Measurements from ENCODE around the gene ABCA2.

Gene ABCA2

DNA sequence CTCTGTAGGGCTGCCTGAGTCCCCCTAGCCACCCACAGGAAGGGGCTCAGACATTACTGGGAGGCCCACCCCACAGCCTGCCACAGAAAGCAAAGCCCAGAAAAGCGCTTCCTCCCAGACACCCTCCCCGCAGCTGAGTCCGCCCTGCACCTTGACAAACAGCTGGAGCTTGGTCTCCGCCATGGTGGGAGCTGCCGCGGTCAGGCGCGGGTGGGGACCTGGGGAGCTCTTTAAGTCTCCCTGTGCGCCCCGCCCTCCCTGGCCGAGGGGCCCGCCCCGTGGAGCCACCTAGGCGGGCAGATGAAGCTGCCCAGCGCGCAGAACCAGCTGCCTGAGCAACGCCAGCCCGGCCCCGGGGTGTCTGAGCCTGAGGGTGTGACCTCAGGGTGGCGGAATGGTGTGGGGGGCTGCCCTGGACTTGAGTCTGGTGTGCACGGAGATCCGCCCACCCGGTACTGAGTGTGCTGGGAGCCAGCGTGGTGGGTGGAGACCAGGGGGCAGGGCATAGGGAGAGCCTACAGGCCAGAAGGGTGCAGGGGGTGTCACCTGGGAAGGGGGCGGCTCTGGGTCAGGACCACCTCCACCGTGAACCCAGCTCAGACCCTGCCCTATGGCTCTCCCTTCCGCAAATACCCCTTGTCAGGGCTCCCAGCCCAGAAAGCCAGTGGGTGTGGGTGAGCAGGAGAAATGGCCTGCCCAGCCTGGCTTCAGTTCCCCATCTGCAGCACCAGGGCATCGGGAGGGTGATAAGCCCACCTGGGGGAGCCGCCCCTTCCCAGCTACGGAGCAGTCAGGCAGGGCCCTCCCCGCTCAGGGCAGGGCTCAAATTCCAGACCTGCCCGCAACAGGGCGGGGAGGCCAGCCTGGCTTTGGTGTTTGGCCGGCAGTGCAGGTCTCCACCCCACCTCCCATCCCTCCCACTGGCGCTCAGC is 31.4 kb downstream of the ABCA2 start, which contains the start of gene CLIC3:
Gene CLIC3 (minus strand): TSS at position 208 of the 932 bp plus-strand sequence. CDS start 25 bp downstream, at position 183.
- no peak for DNase-seq (ENCODE audit: low spot score)

DNA sequence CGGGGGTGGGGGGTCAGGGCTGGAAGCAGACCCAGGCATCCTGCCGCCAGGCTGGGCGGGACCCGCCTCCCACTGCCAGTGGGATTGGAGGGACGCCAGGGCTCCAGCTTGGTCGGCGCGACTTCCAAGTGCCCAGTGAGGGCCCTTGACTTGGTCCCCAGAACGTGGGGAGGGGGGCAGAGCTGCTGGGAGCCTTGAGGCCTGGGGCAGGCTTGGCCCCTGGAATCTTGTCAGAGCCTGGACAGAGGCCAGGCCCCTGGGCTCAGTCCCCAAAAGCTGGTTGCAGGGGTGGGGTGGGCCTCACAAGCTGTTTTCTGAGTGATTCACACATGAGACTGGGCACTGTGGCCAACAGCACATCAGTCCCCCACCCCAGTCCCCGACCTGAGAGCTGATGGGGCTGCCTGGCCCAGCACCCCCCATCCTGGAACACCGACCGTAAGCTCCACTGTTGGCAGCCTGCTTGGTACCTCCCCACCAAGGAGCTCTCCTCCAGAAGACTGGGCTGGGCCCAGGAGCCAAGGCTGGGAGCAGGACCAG is 32.2 kb downstream of the ABCA2 start:
- no peak for DNase-seq (ENCODE audit: low spot score)

DNA sequence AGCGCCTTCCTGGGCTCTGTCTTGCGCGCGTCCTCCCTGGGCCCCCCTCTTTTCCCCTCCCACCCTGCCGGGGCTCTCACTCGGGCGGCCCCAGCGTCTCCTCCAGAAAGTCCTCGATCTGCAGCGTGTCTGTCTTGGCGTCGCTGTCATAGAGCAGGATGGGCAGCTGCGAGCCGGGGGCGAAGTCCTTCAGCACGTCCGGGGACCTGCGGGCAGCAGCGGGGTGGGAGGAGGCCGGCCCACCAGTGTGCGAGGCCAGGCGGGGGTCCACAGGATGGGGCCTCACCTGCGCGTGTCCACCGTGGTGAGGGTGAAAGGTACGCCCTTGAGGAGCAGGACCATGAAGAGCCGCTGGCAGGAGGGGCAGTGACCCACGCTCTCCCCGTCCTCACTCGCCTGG is 32.7 kb downstream of the ABCA2 start:
- DNase-seq (ENCODE audit: low spot score), result no peak

DNA sequence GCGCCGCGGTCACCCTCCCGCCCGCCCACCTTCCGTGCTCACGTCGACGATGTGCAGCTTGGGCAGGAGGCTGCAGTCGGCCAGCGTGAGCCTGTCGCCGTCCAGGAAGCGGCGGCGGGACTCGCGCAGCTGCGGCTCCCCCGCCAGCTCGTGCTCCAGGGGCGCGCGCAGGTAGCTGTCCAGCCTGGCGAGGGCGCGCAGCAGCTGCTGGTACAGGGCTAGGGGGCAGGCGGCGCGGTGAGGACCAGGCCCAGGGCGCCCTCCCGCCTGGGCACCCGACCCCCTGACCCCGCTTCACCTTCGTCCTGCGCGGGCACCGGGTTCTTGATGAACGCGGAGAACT is 33.2 kb downstream of the ABCA2 start:
- no peak for DNase-seq (ENCODE audit: low spot score)

DNA sequence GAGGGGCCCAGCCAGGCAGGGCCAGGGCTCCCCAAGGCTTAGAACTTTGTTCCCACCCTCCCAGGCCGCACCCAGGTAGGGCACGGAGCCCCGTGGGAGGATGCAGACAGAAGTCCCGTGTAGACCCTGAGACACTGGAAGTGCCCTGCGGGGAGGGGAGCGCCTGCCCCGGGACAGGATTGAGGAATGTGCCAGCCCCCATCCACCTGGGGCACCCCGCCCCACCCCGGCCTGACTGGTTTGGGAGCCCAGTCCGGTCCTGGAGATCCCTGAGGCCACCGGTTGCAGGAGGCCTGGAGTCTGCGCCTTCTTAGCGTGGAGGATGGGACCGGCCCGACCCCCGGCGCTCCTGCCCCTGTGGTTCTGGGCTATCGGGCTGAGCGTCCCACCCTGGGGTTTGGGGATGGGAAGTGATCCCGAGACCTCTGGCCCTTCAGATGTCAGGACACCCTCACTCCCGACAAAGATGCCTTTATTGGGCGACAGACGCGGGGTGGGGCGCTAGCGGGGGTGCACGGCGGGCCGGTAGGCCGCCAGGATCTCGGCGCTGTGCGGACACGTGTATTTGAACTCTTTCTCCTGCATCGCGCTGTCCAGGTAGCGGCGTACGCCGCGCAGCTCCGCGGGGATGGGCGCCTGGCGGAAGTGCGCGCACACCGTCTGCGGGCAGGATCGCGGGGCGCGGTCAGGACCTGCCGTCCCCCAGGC is 33.7 kb downstream of the ABCA2 start:
- no peak for DNase-seq (ENCODE audit: low spot score)

DNA sequence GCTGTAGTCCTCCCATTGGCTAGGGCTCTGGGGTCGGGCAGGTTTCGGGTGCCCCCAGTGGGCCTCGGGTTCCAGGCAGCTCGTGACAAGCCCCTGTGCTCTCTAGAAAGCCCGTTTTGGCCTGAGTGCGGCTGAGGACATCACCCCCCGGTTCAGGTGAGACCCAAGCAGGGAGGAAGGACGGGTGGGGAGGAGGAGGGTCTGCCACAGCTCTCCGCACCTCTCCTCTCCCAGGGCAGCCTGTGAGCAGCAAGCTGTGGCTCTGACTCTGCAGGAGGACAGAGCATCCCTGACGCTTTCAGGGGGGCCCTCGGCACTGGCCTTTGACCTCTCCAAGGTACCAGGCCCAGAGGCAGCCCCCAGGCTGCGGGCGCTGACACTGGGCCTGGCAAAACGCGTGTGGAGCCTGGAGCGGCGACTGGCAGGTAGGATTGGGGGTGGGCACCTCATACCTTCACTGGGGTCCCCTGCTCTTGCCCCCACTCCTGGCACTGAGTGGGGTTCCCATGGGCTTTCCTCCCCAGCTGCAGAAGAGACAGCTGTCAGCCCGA is 35.1 kb downstream of the ABCA2 start:
- DNase-seq (ENCODE audit: low spot score), result no peak

DNA sequence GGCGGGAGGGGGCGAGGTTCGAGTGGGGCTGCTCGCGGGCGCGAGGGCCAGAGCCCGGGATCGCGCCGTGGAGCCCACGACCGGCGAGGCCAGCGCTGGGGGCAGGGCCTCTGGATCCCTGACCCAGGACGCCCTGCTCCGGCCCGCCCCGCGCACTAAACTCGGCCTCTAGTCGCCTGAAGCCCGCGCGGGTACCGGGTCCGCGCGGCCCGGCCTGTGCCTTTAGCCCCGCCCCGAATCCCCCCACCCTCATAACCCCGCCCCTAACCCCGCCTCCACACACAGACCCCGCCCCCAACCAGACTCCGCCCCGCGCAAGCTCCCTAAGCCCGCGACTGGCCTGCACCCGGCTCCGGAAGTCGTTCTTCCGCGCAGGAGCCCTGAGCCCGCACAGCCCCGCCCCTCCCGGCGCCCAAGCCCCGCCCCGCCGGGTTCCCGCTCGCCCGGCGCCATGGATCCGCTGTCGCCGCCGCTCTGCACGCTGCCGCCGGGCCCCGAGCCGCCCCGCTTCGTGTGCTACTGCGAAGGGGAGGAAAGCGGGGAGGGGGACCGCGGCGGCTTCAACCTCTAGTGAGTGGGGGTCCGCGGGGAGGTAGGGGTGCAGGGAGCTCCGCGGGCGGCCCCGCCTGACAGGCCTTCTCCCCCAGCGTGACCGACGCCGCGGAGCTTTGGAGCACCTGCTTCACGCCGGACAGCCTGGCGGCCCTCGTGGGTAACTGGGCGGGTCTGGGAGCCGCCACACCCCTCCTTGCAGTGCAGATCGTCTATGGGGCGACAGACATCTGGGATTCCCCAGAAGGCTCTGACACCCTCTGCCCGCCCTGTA is 35.8 kb downstream of the ABCA2 start, which contains the start of gene PAXX:
Gene PAXX (plus strand): TSS at position 430 of the 826 bp plus-strand sequence. CDS start 22 bp downstream, at position 452.
- DNase-seq (ENCODE audit: low spot score), result peak; percentile 77

DNA sequence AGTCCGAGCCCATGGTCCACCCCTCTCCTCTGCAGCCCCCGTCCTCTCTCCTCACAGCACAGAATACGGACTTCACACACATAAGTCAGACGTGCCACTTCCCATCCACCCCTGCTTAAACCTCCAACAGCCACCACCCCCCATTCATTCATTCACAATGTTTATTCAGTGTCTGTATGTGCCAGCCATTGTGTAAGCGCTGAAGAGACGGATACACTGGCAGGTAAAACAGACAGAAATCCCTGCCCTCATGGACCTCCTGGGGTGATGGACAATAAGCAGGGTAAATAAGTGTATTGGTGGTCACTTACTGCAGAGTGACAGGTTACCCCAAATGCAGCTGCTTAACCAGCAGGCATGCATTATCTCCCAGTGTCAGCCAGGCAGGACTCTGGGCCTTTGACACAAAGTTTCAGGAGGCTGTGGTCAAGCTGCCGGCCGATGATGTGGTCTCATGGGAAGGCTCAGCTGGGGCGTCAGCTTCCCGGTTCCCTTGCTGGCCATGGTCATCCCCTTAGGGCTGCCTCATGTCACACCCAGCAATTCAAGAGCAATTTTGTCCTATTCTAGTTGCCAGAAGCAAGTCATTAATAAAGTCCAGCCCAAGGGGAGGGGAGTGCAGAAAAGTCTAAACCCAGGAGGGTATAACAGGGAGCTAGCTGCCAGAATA is 37.7 kb downstream of the ABCA2 start:
- no peak for DNase-seq (ENCODE audit: low spot score)

DNA sequence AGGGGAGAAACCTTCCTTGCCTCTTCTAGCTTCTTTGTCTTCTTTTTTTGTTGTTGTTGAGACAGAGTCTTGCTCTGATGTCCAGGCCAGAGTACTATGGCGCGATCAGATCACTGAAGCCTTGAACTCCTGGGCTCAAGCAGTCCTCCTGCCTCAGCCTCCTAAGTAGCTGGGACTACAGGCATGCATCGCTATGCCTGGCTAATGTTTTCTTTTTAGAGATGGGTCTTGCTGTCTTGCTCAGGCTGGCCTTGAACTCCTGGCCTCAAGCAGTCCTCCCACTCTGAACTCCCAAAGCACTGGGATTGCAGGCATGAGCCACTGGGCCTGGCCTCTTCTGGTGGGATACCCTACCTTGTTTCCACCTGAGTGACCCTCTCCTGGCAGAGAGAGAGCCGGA is 39.2 kb downstream of the ABCA2 start:
- DNase-seq (ENCODE audit: low spot score), result no peak

DNA sequence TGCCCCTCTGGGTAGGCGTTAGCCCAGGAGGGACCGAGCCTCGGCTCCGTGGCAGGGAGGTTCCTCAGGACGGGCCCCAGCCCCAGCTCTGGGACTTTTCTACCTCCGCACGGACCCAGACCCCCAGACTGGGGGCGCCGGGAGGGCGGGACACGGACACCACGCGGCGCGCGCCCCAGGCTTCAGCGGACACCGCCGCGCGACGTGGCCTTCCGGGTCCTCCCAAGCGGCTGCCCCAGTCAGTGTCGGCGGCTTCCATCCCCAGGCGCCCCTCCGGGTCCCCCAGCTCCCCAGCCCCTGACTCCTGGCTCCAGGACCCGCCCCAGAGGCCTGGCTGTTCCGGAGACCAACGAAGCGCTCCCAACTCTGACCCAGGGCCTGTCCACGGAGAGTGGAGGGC is 42.2 kb downstream of the ABCA2 start:
- DNase-seq (ENCODE audit: low spot score), result no peak

DNA sequence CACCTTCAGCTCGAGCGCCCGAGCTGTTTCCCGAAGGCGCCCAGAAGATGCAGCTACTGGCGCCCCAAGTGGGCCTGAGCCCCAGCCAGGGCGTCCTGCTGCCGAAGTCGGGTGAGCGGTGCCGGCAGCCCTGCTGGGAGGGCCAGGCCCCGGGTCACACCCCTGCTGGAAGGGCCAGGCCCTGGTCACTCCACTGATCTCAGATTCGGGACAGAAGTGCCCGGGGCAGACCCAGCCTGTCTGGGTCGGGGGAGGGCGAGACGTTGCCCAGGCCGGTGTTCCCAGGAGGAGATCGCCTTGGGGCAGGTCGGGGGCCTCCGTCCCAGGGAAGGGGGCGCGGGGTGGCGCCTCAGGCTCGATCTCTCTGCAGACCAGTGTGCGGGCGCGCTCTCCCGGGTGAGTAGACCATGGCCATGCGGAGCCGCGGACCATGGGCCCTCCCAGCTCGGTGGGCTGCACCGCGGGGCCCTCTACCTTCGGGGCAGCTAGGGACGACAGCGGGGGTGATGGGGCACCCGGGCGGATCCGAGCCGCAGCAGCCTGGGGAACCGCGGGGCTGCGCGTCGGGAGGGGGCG is 42.9 kb downstream of the ABCA2 start:
- DNase-seq (ENCODE audit: low spot score), result no peak

DNA sequence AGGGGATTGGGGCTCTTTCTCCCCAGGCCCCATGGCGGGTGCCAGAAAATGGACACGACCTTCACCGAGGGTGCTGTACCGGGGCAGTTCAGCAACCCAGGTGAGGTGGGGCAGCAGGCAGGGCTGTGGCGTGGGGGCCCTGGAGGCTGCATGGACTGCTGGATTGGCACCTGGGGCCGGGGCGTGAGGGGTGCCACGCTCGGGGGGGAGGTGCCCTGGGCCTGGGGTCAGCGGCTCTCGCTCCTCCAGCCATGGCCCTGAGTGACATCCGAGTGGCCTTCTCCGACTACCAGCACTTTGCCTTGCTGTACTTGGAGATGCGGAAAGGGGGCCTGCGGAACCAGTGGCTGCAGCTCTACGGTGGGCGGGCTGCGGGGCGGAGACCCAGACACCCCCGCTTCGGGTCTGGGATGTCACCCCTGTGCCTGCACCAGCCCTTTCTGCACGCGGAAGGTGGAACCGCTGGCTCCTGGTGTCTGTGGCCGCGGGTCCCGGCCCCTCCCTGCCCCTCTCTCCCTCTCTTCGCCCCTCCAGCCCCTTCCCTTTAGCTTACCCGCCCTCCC is 43.5 kb downstream of the ABCA2 start:
- no peak for DNase-seq (ENCODE audit: low spot score)

DNA sequence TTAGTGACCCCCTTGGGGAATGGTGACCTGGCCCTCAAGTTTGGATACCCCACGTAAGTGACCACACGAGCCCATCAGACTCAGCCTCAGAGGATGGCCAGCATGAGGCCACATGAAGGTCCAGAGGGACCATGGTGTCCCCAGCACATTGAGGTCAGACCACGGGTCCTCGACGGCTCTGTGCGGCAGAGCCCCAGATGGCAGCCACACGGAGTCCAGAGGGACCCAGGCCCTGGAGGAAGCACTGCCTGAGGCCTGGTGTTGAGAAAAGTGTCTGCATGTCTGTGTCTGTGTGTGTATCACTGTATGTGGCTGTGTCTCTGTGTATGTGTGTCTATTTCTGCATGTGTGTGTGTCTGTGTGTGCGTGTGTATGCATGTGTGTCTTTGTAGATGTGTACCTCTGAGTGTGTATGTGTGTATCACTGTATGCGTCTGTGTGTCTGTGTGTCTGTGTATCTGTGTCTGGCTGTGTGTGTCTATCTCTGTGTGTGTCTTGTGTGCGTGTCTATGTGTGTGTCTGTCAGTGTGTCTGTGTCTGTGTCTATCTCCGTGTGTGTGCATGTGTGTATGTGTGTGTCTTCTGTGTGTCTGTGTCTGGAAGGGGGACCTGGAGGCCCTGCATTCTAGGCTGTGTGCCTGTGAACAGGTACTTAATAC is 44.3 kb downstream of the ABCA2 start:
- DNase-seq (ENCODE audit: low spot score), result no peak

DNA sequence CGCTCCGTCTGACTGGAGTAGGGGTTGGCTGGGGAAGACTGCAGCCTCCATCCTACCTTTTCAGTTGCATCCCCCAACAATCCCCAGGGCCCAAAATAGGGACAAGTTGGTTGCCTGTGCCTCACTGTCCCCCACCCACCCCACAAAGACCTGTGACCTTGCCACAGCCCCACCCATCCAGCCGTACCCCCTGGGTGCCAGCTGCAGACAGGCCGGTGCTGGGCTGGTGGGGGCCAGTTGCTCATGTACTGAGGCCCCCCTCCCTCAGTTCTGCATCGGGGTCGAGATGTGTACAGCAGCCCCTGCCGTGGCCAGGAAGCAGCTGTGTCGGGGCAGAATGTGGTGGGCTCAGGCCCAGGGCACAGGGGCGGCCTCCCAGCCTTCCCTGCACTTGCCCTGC is 44.9 kb downstream of the ABCA2 start:
- no peak for DNase-seq (ENCODE audit: low spot score)

DNA sequence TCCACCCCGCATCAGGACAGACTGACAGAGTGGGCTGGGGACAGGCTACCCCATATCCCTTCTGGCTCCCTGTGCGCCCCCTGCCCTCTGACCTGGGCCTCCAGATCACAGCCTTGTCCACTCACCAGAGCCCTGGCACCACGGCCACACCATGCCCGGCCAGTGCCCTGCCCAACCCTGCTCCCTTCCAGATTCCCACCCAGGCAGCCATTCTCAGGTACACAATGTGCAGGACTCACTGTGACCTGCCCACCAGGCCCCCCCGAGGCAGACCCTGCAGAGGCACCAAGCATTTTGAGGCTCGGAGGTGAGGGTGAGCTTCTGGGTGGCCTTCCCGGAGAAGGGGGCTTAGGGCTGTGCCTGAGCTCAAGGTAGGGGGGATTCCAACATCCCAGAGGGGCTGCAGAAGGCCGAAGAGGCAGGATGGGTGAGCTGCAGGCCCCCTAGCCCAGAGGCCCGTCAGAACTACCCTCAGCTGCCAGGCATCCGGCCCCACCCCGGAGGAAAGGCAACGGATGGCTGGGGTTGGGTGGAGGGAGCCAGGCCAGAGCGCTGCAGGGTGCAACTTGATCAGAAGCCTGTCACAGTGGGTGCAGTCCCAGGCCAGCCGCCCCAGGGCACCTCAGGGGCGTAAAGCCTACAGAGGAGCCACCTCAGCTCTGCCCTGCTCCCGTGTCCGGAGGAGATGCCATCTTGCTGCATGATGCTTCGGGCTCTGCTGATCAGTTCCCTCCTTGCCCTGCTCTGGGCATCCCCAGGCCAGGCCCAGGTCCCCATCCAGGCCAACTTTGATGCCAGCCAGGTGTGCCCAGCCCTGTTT is 45.6 kb downstream of the ABCA2 start, which contains the start of gene LCNL1:
Gene LCNL1 (plus strand): TSS at position 762 of the 820 bp plus-strand sequence. CDS start 594 bp downstream, outside the sequence.
- DNase-seq (ENCODE audit: low spot score), result peak; percentile 75

DNA sequence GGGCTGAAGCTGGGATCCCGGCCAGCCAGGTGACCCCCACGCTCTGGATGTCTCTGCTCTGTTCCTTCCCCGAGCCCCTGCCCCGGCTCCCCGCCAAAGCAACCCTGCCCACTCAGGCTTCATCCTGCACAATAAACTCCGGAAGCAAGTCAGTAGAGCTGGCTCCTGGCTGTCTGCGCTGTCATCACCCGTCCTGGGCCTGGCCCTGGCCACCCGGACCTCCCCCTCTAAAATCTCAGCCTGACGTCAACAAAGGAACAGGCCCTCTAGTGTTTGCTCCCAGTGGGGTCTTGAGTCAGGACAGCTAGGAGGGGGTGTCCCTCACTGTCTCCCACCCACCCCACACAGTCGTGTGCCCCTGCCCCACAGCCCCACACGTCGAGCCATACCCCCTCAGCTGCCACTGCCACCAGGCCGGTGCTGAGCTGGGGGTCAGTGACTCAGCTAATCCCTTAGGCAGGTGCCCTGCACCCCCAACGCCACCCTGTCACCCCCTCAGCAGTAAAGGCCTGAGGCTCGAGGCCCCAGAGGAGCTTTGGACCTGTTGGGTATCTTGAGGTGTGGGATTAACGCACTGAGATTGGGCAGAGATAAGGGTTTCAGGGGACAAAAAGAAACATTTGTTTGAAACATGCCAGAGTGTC is 46.3 kb downstream of the ABCA2 start:
- DNase-seq (ENCODE audit: low spot score), result peak; percentile 81

DNA sequence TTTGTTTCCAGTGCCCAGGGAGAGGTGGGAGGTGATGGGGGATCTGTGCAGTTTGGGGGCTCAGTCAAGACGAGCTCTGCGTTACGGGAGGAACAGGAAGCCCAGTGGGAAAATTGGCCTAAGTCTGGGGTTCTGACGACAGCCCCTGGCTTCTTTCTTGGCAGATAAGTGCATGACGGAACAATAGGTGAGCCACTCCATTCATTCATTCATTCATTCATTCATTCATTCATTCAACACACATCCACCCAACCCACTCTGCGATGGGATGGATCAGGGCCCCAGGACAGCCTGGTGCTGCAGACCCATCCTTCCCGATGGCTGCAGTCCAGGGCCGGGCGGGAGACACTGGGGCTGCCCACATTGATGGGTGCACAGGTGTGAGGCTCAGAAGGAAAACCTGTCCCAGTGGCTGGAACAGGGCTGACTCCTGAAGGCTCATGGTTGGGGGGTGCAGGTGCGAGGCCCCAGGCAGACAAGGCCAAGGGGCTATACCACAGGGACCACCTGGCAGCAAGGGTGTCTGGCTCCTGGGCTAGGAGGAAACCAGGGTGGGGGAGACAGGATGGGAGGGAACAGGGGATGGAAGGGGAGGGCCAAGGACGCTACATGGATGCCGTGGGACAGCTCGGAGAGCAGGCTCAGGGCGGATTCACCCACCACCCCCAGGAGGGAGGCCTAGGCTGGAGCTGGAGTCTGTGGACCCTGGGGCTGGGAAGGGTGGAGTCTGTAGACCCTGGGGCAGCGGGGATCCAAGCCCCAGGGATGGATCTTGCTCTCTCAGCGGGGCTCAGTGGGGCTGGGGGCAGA is 47.2 kb downstream of the ABCA2 start:
- no peak for DNase-seq (ENCODE audit: low spot score)

All from pons (tissue), 1 donor.